GM11168 (cell line): ENCODE results near the gene VMO1.

ENCODE experiments used
- in situ Hi-C: fragments of 300-500 bp; cut with MboI; formaldehyde crosslinking; loops from one replicate; pipeline ENCODE4 v1.12.0; 2022; ENCODE audit warnings: low sequenced_read_pairs; ENCODE audit not compliant: unreplicated experiment

VMO1 gene

DNA sequence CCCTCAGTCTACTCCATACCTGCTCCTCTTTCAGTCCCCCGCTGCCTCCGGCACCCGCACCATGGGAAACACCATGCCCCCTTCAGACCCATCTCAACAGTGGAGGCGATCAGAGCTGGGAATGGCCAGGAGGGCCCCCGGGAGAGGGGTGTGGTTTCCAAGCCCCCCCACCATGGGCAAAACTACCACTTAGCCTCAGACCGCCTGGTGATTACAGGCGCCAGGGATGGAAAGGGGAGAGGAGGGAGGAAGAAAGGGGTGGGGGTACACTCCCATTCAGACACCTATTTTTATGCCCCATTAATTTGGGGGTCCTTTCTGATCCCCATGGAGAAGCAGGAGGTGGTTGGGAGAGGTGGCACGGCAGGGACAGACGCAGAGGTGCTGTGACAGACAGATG, 16.1 kb upstream of the VMO1 start, which contains the start of gene C17orf114:
Gene C17orf114, minus strand, starts transcription at position 101 of the 400 bp plus-strand sequence.
- in situ Hi-C loops, result loop anchor here (10.0 kb wide), 1 partner anchor 83 kb away; no protein-coding TSS in a partner anchor

DNA sequence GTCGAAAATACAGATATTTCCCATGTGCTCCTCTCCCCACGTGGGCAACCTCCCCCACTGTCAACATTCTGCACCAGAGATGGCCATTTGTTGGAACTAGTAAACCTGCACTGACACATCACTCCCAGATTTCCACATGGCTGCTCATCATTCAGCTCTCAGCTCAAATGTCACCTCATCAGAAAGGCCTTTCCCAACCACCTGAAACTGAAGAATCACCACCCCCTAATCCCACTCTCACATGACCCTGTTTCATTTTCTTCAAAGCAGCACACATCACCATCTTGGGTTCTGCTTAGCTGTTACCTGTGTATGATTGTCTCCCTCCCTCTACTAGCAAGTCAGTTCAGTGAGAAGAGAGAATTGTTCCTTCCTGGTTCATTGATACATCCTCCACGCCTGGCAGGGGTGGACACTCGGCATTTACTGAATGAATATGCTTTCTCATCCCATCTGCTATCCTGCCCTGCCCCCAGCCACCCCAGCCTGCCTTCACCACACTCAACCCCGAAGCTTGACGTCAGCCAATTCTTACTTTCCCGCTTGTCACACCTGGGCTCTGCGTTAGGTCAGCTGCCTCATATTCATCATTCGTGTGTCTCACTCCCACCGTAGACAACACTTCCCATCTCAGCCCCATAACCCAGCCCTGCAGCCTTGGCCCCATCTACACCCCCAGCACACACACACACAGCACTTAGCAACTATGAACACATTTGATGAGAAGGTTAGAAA, 14.5 kb upstream of the VMO1 start:
- in situ Hi-C loops, result loop anchor here (10.0 kb wide), 1 partner anchor 84 kb away; no protein-coding TSS in a partner anchor

DNA sequence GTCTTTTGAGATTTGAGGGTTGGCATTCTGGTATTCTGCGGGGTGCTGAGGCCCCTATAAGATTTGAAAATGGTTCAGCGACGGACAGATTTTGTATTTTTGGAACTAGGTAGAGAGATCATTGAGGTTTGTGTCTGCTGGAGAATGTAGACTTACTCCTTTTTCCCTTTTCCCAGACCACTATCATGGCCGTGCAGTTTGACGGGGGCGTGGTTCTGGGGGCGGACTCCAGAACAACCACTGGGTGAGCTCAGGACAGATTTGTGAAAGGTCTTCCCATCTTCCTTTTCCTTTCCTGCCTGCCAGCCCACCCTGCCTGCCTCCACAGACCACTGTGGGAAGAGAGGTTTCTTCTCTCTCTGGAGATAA, 10.4 kb upstream of the VMO1 start:
- in situ Hi-C loops, result no loop called here

DNA sequence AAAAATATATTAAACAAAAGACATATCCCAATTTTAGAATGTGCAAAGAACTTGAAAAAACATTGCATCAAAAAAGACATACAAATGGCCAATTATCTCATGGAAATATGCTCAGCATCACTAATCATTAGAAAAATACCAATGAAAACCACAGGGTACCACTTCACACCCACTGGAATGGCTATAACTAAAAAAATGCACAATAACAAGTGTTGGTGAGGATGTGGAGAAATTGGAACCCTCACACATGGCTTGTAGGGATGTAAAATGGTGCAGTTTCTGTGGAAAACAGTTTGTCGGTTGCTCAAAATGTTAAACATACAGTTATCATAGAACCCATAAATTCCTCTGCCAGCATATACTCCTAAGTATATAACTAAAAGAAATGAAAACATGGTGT, 9.0 kb upstream of the VMO1 start:
- in situ Hi-C loops, result no loop called here

DNA sequence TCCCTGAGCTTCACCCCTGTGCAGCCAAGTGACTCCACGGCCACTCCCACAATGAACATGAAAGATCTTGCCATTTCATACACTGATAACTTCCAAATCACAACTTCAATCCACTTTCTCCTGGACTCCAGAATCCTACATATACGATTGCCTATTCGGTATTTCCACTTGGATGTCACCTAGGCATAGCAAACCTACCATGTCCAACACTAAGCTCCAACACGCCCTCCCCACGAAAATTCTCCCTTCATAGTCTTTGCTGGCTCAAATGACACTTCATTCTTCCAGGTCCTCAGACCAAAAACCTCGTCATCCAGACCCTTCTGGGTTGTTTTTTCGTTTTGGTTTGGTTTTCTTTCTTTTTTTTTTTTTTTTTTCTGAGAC, 4.5 kb upstream of the VMO1 start:
- in situ Hi-C loops, result no loop called here

DNA sequence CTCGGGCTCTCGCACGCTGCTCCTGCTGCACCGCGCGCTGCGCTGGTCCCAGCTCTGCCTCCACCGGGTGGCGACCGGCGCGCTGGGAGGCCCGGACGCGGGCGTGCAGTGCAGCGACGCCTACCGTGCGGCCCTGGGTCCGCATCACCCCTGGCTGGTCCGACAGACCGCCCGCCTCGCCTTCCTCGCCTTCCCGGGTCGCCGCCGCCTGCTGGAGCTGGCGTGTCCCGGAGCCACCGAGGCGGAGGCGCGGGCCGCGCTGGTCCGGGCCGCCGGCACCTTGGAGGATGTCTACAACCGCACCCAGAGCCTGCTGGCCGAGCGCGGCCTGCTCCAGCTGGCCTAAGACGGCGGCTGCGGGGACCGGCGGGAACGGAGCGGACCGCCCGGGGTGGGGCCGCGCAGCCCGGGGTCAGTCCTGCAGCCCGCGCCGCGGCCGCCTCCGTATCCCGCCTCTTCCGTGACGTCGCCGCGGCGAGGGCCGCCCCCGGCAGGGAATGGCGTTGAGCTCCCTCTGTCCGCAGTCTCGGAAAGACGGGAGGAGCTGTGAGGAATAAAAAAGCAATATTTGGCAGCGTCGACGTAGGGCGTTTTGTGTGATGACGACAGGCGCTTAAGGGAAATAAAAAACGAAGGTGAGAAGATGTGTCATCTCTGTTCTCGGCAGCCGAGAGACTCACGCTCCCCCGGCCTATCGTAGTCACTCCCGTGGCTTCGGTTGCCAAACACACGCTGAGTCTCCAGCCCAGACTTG, 4.0 kb upstream of the VMO1 start:
- in situ Hi-C loops, result no loop called here

DNA sequence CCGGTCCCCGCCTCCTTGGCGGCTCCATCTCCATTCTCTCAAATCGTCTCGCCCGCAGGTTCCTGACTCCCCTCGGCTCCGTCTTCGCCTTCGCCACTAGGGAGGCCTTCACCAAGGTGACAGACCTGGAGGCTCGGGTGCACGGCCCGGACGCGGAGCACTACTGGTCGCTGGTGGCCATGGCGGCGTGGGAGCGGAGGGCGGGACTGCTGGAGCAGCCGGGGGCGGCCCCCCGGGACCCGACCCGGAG, 3.5 kb upstream of the VMO1 start:
- in situ Hi-C loops, result no loop called here

DNA sequence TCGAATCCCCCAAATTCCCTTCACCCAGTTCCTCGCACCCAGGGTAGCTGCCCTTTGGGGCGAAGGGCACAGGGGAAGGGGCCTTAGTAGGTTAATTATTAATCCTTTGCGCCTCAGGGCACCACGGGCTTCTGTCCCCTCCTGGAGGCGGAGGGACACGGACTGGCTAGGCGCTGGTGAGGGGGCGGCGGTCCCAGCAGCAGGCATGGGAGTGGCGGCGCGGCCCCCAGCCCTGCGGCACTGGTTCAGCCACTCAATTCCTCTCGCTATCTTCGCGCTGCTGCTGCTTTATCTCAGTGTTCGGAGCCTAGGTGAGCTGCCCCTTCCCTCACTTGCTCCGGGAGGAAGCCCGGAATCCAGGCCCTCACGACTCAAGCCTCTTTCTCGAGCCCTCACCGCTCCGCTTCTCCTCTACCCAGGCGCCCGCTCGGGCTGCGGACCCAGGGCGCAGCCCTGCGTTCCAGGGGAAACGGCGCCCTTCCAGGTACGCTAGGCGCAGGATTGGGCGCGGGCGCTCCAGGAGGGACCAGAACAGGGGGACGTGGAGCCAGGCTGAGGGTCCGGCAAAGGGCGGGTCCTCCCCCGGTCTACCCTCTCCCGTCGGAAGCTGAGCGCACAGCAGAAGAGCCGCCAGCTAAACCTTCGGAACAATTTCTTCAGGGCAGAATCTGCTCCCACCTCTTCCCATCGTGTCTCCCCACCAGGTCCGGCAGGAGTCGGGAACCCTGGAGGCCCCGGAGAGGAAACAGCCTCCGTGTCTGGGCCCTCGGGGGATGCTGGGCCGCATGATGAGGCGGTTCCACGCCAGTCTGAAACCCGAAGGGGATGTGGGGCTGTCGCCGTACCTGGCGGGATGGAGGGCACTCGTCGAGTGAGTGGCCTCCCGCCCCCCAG, 2.9 kb upstream of the VMO1 start, which contains the start of gene GLTPD2:
Gene GLTPD2, plus strand, starts transcription at position 158 of the 894 bp plus-strand sequence. Its CDS starts 48 bp downstream, at position 206.
- in situ Hi-C loops, result no loop called here

DNA sequence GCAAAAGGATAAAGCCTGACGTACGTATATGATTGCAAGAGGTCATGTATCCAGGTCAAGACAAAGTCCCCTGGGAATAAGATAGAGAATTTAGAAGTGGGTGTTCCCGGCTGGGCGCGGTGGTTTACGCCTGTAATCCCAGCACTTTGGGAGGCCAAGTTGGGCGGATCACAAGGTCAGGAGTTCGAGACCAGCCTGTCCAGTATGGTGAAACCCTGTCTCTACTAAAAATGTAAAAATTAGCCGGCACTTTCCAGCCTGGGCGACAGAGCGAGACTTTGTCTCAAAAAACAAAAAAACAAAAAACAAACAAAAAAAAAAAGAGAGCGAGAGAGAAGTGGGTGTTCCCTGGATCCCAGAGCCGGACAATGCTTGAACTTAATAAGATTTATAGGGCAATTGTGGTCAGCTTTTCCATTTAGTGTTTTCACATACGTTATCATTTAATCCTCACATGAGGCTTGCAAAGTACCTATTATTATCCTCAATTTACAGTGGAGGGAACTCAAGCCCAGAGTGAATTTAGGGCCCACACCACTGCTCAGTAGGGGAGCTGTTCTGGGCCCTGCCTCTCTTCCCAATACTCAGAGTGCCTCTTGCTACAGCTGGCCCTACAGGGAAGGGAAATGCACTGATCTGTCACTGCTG, 2.1 kb upstream of the VMO1 start:
- in situ Hi-C loops, result no loop called here

DNA sequence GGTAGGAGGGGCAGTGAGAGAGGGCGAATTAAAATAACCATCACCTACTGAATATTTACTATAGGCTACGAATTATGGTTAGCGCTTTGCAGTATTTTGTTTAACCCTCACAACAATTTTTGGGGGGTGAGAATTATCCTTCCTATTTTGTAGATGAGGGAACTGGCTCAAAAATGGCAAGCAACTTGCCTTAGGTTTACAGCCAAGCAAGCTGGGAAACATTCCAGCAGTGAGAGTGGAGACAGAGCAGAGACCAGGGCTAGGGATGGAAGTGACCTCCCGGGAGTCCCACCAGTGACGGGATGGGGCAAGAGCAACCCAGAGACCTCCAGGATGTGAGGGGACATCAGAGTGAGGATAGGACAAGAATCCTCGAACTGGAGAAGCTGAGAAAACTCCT, 352 bp upstream of the VMO1 start:
- in situ Hi-C loops, result no loop called here

DNA sequence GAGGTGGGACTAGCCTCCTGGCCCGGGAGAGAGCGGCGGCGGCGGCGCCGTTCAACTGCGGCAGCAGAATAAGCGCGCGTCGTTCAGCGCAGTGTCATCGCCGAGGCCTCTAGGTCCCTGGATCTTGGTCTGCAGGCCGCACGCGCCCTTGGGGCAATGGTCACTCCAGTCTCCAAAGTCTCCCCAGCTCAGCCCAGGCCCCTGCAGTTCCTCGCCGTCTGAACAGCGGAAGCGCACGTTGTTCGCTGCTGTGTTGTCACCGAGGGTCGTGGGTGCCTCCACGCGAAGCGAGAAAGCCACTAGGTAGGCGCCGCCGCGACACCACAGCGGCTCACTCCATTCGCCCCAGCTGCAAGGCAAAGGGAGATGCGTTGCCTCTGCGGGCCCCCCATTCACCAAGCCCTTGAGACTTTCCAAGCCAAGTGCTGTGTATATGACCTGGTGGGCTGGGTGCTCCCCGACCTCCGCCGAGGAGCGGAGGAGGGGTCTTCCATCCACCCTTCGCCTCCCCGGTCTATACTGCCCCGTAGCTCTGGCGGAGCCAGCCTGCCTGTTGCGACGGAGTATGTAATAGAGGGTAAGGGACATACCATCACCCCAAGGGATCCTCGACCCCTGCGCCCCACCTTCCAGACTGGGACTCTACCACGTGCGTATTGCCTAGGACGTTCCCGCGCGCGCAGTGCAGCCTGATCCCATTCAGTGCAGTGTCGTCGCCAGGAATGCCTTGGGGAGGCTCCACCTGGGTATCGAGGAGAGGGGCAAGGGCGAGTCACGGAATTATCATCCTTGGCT, 656 bp downstream of the VMO1 start:
- in situ Hi-C loops, result no loop called here

DNA sequence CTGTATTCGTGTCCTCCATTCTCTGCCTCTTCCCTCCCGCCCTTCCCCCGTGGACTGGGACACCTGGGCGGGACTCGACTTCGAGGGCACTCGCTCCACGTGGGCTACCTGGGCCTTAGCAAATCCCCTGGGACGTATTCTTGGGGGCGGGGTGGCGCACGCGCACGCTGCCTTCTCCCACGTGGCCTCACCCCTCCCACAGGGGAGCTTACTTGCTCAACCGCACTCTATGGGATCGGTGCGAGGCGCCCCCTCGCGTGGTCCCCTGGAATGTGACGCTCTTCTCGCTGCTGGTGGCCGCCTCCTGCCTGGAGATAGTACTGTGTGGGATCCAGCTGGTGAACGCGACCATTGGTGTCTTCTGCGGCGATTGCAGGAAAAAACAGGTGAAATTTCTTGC, 3.5 kb downstream of the VMO1 start:
- in situ Hi-C loops, result no loop called here

DNA sequence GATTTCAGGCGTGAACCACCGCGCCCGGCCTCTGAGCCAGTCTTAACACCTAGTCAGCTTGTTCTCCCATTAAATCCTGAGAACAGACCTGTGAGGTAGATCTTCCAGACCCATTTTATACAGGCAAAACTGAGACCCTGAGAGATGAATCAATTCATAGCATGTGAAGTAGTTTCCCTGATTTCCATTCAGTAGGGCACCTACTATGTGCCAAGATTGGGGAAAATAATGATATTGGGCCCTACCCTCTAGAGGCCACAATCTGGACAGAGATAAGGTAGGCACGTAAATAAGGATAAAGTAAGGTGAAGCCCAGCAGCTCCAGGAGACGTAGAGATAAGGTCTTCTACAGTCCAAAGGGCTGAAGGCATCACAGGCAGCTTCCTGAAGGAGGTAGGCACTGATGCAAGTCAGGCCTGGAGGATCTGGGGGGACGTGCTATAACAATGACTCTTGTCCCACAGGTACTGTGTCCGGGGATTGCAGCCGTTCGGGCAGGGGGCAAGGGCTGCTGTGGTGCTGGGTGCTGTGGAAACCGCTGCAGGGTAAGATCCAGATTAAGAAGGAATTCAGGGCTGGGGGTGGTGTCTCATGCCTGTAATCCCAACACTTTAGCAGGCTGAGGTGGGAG, 5.7 kb downstream of the VMO1 start:
- in situ Hi-C loops, result no loop called here

DNA sequence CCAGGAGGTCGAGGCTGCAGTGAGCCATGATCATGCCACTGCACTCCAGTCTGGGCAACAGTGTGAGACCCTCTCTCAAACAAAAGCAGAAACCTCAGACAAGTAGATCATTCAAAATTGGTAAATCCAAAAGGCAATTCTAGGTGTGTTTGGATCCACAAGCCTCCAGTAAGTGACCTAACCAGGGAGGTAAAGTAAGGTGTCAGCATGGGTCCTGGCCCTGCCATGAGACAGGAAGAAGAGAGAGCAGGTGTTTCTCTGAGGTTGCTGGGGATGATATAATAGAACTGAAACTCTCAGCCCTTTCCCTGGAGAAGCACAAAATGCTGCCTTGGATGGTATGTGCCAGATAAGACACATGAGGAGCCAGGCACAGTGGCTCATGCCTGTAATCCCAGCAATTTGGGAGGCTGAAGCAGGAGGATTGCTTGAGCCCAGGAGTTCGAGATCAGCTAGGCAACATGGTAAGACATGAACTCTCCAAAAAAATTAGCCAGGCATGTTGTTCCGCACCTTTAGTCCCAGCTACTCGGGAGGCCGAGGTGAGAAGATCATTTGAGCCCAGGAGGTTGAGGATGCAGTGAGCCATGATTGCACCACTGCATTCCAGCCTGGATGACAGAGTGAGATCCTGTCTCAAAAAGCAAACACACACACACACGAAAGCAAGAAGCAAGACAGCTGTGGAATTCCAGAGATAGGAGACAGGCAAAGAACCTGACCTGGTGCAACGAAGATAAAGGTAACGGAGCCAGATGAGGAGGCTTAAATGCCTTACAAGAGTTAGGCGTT, 8.0 kb downstream of the VMO1 start:
- in situ Hi-C loops, result no loop called here

DNA sequence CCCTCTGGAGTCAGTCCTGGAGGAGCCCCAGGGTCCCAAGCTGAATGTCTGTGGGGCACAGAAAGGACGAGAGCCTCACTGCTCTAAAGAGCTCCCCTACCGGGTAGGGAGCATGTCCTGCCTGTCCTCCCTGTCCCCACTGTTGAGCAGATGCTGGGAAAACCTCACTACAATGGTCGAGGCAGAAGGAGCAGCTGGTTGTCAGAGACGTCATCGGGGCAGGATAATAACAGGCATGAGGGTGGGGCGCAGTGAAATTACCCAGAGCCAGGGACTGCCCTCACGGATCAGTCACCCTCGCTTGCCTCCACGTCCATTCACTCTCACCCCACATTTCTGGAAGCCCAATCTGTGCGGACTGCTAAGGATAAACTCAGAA, 13.9 kb downstream of the VMO1 start:
- in situ Hi-C loops, result no loop called here

DNA sequence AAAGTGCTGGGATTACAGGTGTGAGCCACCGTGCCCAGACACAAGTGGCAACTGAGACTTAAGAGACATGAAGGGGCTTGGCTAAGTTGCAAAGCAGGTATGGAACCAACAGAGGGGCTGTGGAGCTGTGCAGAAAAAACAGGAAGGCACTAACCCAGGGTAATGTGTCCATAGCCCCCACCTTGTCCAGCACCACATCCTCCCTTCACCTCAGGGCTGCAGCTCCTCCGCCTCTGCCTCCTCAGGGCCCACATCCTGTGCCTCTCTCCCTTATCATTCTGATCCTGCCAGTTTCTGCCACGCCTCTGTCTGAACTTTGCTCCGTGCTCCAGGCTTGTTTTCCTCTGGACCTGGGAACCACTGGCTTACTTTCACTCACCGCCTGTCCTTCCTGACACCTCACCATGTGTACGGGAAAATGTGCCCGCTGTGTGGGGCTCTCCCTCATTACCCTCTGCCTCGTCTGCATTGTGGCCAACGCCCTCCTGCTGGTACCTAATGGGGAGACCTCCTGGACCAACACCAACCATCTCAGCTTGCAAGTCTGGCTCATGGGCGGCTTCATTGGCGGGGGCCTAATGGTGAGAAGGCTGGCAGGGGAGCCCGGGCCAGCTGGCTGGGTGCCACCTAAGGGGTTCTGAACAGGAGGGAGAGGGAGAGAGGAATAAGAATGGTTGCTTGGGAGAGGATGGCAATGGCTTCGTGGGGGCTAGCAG, 14.5 kb downstream of the VMO1 start, which contains the start of gene TM4SF5:
Gene TM4SF5, plus strand, starts transcription at position 368 of the 716 bp plus-strand sequence. Its CDS starts 37 bp downstream, at position 405.
- in situ Hi-C loops, result no loop called here

DNA sequence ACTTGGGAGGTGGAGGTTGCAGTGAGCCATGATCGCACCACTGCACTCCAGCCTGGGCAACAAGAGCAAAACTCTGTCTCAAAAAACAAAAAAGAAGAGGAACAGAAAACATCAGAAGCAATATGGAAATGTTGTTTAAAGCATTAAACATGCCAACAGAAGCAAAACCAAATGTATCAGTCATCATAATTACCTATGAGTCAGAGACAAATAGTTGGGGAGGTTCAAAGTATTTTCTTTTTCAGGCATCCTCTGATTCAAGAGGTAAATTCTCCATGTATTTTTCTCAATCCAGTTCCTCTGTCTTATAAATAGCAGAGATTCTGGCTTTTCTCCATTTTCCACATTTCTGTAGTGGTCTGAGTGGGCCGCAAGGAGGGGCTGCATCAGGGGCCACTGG, 16.5 kb downstream of the VMO1 start:
- in situ Hi-C loops, result no loop called here

DNA sequence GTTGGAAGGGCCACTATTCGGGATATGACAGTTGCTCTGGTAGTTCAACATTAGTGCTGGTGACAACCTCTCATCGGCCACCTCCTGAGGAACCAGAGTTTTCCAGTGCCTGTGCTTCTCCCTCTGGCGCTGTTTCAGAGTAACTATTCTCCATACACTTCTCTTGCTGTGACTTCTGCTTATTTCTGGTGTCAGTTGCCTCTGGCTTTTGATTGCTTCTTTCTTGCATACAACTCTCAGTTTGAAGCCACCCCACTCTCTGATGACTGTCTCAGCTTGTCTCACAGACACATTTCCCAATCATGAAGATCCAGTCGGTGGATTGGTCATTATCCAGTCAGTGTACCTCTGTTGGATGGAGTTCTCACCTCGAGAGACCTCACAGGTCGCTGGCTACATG, 17.9 kb downstream of the VMO1 start:
- in situ Hi-C loops, result no loop called here
